ENCODE measurements around the gene C6orf15. TPM values are rescaled to one million over a fixed set of nuclear protein-coding genes. Genes with fewer than 3 reads are reported as not detected.
A peak's percentile ranks its signal among the peaks of the same experiment; 100 is the strongest.

C6orf15 gene
- total RNA-seq, 2 donors from 2014 or later: 0.51 TPM; not detected in 1

GRCh38 chr6:31083742-31084354 is 28.5 kb downstream of the C6orf15 start:
- intact Hi-C loops (cut with DNase I): no loop called here
- Histone ChIP-seq H3K27ac (no peak overlapping the region), H3K36me3 (no peaks in the 10 kb centered on the region), H3K4me3 (no peak overlapping the region), H3K27me3 (replicated peaks; ENCODE audit: insufficient read depth) (no peaks in the 10 kb centered on the region), H3K4me1 (replicated peaks) (no peaks in the 10 kb centered on the region), H3K9me3 (no peaks in the 10 kb centered on the region)
- no peak for DNase-seq (ENCODE audit: low spot score)
- 60% methylated on average over 8 of the region's 8 CpGs for WGBS
- TF ChIP-seq POLR2A (IDR thresholded peaks at IDR 0.05): no peak
- TF ChIP-seq POLR2AphosphoS5 (IDR thresholded peaks at IDR 0.05): no peak
- no peak for TF ChIP-seq CTCF (IDR thresholded peaks at IDR 0.05)

GRCh38 chr6:31081872-31082271 is 30.5 kb downstream of the C6orf15 start:
- Histone ChIP-seq H3K4me3 (no peak overlapping the region), H3K27me3 (replicated peaks; ENCODE audit: insufficient read depth) (no peaks in the 10 kb centered on the region), H3K27ac (no peak overlapping the region), H3K9me3 (no peaks in the 10 kb centered on the region), H3K4me1 (replicated peaks) (no peaks in the 10 kb centered on the region), H3K36me3 (no peaks in the 10 kb centered on the region)
- no peak for TF ChIP-seq CTCF (IDR thresholded peaks at IDR 0.05)
- no peak for DNase-seq (ENCODE audit: low spot score)
- 45% methylated on average over 6 of the region's 6 CpGs for WGBS
- intact Hi-C loops (cut with DNase I): no loop called here

GRCh38 chr6:31079656-31080261 is 32.6 kb downstream of the C6orf15 start:
- Histone ChIP-seq H3K36me3 (no peaks in the 10 kb centered on the region), H3K4me1 (replicated peaks) (no peaks in the 10 kb centered on the region), H3K4me3 (no peak overlapping the region), H3K27me3 (replicated peaks; ENCODE audit: insufficient read depth) (no peaks in the 10 kb centered on the region), H3K27ac (no peak overlapping the region), H3K9me3 (no peaks in the 10 kb centered on the region)
- 24% methylated on average over 22 of the region's 22 CpGs for WGBS
- DNase-seq (ENCODE audit: low spot score): peak; percentile 59
- intact Hi-C loops (cut with DNase I): loop anchor here (5.0 kb wide), 3 partner anchors 162 to 337 kb away; partner anchors contain the start of genes FLOT1 and IER3
- TF ChIP-seq POLR2AphosphoS5 (IDR thresholded peaks at IDR 0.05) (peak; percentile 33), CTCF (IDR thresholded peaks at IDR 0.05) (peak in 2 of 4 experiments; percentile 66 to 79), POLR2A (IDR thresholded peaks at IDR 0.05) (no peak)

GRCh38 chr6:31076611-31077010 is 35.8 kb downstream of the C6orf15 start:
- no peak overlapping the region for H3K27ac ChIP-seq
- no peak overlapping the region for H3K4me3 ChIP-seq
- no peak for DNase-seq (ENCODE audit: low spot score)
- WGBS: 44% methylated on average over 4 of the region's 4 CpGs
- H3K36me3 ChIP-seq: no peaks in the 10 kb centered on the region
- intact Hi-C loops (cut with DNase I): loop anchor here (5.0 kb wide), 3 partner anchors 159 to 334 kb away; partner anchors contain the start of genes FLOT1 and IER3
- no peaks in the 10 kb centered on the region for H3K9me3 ChIP-seq
- H3K27me3 ChIP-seq (replicated peaks; ENCODE audit: insufficient read depth): no peaks in the 10 kb centered on the region
- H3K4me1 ChIP-seq (replicated peaks): peaks cover 8% of the 10 kb centered on the region
- TF ChIP-seq CTCF (IDR thresholded peaks at IDR 0.05) (no peak), POLR2A (IDR thresholded peaks at IDR 0.05) (no peak), POLR2AphosphoS5 (IDR thresholded peaks at IDR 0.05) (peak; percentile 50)

GRCh38 chr6:31075528-31075927 is 36.8 kb downstream of the C6orf15 start:
- Histone ChIP-seq H3K27me3 (replicated peaks; ENCODE audit: insufficient read depth) (no peaks in the 10 kb centered on the region), H3K4me1 (replicated peaks) (peaks cover 8% of the 10 kb centered on the region), H3K36me3 (no peaks in the 10 kb centered on the region), H3K4me3 (no peak overlapping the region), H3K27ac (no peak overlapping the region), H3K9me3 (no peaks in the 10 kb centered on the region)
- TF ChIP-seq POLR2AphosphoS5 (IDR thresholded peaks at IDR 0.05) (no peak), POLR2A (IDR thresholded peaks at IDR 0.05) (no peak), CTCF (IDR thresholded peaks at IDR 0.05) (no peak)
- intact Hi-C loops (cut with DNase I): loop anchor here (5.0 kb wide), 3 partner anchors 158 to 333 kb away; partner anchors contain the start of genes FLOT1 and IER3
- WGBS: 85% methylated on average over 1 of the region's 1 CpG
- no peak for DNase-seq (ENCODE audit: low spot score)

All from prostate gland (tissue), 2 donors.